Activated CD4-positive, alpha-beta T cell treated with anti-CD3 and anti-CD28 coated beads, Interleukin-2, amount 10 ng/mL, durations not matched to agents 24 days and 14 days (primary cell): ENCODE results near the gene SGF29. TPM values are rescaled to one million over a fixed set of nuclear protein-coding genes. Genes with fewer than 3 reads are reported as not detected.
"Not testable (repeated sequence)": the region's sequence is repeated elsewhere in the genome, so short reads cannot be mapped to it uniquely, and the experiment has no call there.

Source experiments
- DNase-seq: peaks from one replicate; pipeline ENCODE4 v3.0.0; 2022
- H3K27ac Mint-ChIP-seq: one replicate; pipeline ENCODE4 v1.8.0; 2022; ENCODE audit warnings: mild to moderate bottlenecking, mixed read lengths
- H3K27me3 Mint-ChIP-seq: one replicate; pipeline ENCODE4 v1.8.0; 2022; ENCODE audit warnings: mixed read lengths
- H3K36me3 Mint-ChIP-seq: one replicate; pipeline ENCODE4 v1.8.0; 2022; ENCODE audit warnings: low read depth, mild to moderate bottlenecking, mixed read lengths
- H3K4me1 Mint-ChIP-seq: one replicate; pipeline ENCODE4 v1.8.0; 2021; ENCODE audit warnings: mixed read lengths
- H3K4me3 Mint-ChIP-seq: one replicate; pipeline ENCODE4 v1.8.0; 2022; ENCODE audit warnings: mild to moderate bottlenecking, moderate library complexity, mixed read lengths
- H3K9me3 Mint-ChIP-seq: one replicate; pipeline ENCODE4 v1.8.0; 2021; ENCODE audit warnings: mixed read lengths
- intact Hi-C: fragments of 100-400 bp; cut with micrococcal nuclease; formaldehyde crosslinking; loops from one replicate; pipeline ENCODE4 v1.15.1; 2023
- total RNA-seq: library from RNA; stranded (reverse); gene quantifications from 2 replicates; pipeline ENCODE4 v1.2.3, GENCODE V29; 2022

SGF29 gene
- total RNA-seq, 1 donor from 2014 or later: 42.5 TPM

DNA sequence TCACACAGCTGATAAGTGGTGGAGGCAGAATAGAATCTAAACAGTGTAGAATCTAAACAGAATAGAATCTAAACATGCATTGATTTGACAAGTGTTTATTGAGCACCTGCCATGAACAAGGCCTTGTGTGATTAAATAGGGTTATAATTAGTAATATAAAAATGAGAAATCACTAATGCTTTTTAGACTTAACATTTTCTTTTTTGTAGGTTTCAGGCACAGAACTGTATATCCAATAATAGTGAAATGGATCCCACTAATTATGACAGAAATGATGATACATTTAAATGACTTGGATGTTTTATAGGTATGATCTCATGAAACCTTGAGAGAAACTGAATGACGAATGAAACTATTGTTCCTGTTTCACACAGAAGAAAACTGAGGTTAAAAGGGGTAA is 84.0 kb downstream of the SGF29 start, which contains the start of gene NPIPB8:
Gene NPIPB8, plus strand, starts transcription at position 301 of the 400 bp plus-strand sequence. CDS start 296 bp downstream, outside the sequence.
- H3K36me3 Mint-ChIP-seq: not testable (repeated sequence)

DNA sequence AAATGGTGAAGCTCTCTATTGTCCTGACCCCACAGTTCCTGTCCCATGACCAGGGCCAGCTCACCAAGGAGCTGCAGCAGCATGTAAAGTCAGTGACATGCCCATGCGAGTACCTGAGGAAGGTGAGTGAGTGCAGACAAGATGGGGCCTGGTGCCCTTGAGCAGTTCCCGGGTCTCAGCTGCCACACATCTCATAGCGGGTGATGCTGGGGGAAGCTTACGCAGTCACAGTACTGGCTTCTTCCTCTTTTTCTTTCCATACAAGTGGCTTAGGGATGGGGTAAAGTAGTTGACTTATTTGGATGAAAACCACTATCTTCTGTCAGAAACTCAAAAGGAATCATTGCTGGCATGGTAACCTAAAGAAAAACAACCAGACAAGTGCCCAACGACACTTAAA is 84.6 kb downstream of the SGF29 start:
- H3K9me3 Mint-ChIP-seq, H3K36me3 Mint-ChIP-seq, H3K4me1 Mint-ChIP-seq, DNase-seq, H3K27ac Mint-ChIP-seq, H3K27me3 Mint-ChIP-seq, H3K4me3 Mint-ChIP-seq, intact Hi-C loops: not testable (repeated sequence)

More for the DNA sequence above, 84.0 kb downstream of the SGF29 start, which contains the start of gene NPIPB8:
- H3K27ac Mint-ChIP-seq, H3K27me3 Mint-ChIP-seq, H3K4me3 Mint-ChIP-seq, intact Hi-C loops, H3K4me1 Mint-ChIP-seq, DNase-seq, H3K9me3 Mint-ChIP-seq: not testable (repeated sequence)

DNA sequence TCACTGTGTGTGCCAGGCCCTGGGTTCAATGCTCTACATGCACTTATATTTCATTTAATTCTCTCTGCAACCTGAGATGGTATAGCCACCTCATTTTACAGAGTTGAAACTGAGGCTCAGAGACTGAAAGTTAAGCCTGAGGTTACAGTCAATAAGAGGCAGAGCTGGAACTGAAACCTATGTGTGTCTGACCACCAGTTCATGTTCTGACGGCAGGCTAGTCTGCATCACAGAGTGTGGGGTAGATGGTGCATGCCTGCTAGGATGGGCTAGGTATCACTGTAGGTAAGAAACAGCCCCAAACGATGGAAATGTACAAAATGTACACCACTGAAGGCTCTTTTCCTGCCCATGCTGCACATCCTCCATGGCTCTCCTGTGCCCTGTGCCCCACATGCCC is 86.2 kb downstream of the SGF29 start:
- H3K27me3 Mint-ChIP-seq, H3K4me3 Mint-ChIP-seq, H3K36me3 Mint-ChIP-seq, H3K9me3 Mint-ChIP-seq, intact Hi-C loops, H3K27ac Mint-ChIP-seq, H3K4me1 Mint-ChIP-seq: not testable (repeated sequence)
- peak; percentile 37 for DNase-seq

Other genes with a start within 250 kb of the SGF29 start
- gene NPIPB6, start 190.4 kb upstream of the SGF29 start, total RNA-seq: 3.0 and 3.2 TPM in 2 replicates
- 174 and 212 TPM in 2 replicates for gene EIF3CL, start 150.1 kb upstream of the SGF29 start, total RNA-seq
- not detected in 2 replicates for gene NPIPB7, start 81.6 kb upstream of the SGF29 start, total RNA-seq
- gene CLN3, start 61.8 kb upstream of the SGF29 start, total RNA-seq: 26.1 and 27.7 TPM in 2 replicates
- 4.0 and 4.1 TPM in 2 replicates for gene APOBR, start 59.3 kb upstream of the SGF29 start, total RNA-seq
- gene IL27, start 47.1 kb upstream of the SGF29 start, total RNA-seq: not detected in 2 replicates
- gene NUPR1, start 14.9 kb upstream of the SGF29 start, total RNA-seq: not detected in 2 replicates
- 0.23 and 0.52 TPM in 2 replicates for gene SULT1A2, start 43.1 kb downstream of the SGF29 start, total RNA-seq
- 9.4 and 12.1 TPM in 2 replicates for gene SULT1A1, start 56.1 kb downstream of the SGF29 start, total RNA-seq
- gene NPIPB8, start 84.1 kb downstream of the SGF29 start, total RNA-seq: 1.3 and 2.4 TPM in 2 replicates
- gene EIF3C, start 157.5 kb downstream of the SGF29 start, total RNA-seq: 1,266 and 1,275 TPM in 2 replicates
- gene NPIPB9, start 197.9 kb downstream of the SGF29 start, total RNA-seq: 3.1 and 3.6 TPM in 2 replicates